HepG2 (cell line): ENCODE results near the gene ABCG4. TPM values are rescaled to one million over a fixed set of nuclear protein-coding genes. Genes with fewer than 3 reads are reported as not detected.

Experiments used
- CREB1 ChIP-seq, 2 experiments: fragments of 450-650 bp in 1 of 2; IDR thresholded peaks; 2 replicates each; pipeline ENCODE4 v1.6.1; 2016 to 2017; ENCODE audit warnings: control low read depth in 1 of 2, mild to moderate bottlenecking in 1 of 2, missing compliant biosample characterization in 1 of 2, missing genetic modification characterization in 1 of 2
- GATAD1 ChIP-seq: IDR thresholded peaks from 2 replicates; pipeline ENCODE4 v1.6.1; 2016; ENCODE audit warnings: missing genetic modification reagents, missing compliant biosample characterization
- HCFC1 ChIP-seq: fragments of 150-350 bp; IDR thresholded peaks from 2 replicates; pipeline ENCODE4 v1.6.1; 2014; ENCODE audit warnings: low read depth, low read length
- ISX ChIP-seq: sonication (generic); formaldehyde crosslinking; conservative IDR thresholded peaks from 2 replicates; pipeline ENCODE4 v1.5.0; 2020; ENCODE audit warnings: missing genetic modification reagents
- MXI1 ChIP-seq: IDR thresholded peaks from 3 replicates; pipeline ENCODE4 v1.6.1; 2012; ENCODE audit warnings: low read depth, low read length, inconsistent platforms, borderline replicate concordance
- SRSF4 ChIP-seq: fragments of 200-400 bp; formaldehyde crosslinking; IDR thresholded peaks from one replicate; pipeline ENCODE4 v1.6.1; 2018; ENCODE audit warnings: mild to moderate bottlenecking, low read depth, low read length, moderate library complexity; ENCODE audit not compliant: poor library complexity, severe bottlenecking
- ZNF12 ChIP-seq: sonication (generic); formaldehyde crosslinking; IDR thresholded peaks from 2 replicates; pipeline ENCODE4 v1.5.0; 2020; ENCODE audit warnings: missing genetic modification reagents
- polyA plus RNA-seq, 8 experiments: library from polyadenylated mRNA; depleted of rRNA in 3 of 8; stranded (reverse) in 7 of 8; unstranded in 1 of 8; fragments of >200 nt; fragmentation: Illumina TruSeq in 4 of 8; extraction: Trizol in 4 of 8; gene quantifications; 2 replicates each; pipeline versions ENCODE4 v1.2.1 to v1.2.3, GENCODE V29; 2011 to 2016; ENCODE audit warnings: low read depth in 4 of 8, missing spikeins in 1 of 8, mixed read lengths in 1 of 8; ENCODE audit not compliant: insufficient read depth in 1 of 8
- total RNA-seq, 5 experiments: library from RNA; depleted of rRNA; stranded (reverse); fragments of >200 nt; fragmentation: Illumina TruSeq; extraction: Trizol; gene quantifications; 2 replicates each; pipeline ENCODE4 v1.2.3, GENCODE V29; 2016; ENCODE audit warnings: low read depth in 1 of 5
- TF ChIP-seq, protein P1 (sequence below): sonication (generic); formaldehyde crosslinking; IDR thresholded peaks from 2 replicates; pipeline ENCODE4 v1.4.0; 2020; ENCODE audit warnings: missing genetic modification reagents, borderline replicate concordance
- TF ChIP-seq, protein P2 (sequence below): sonication (generic); formaldehyde crosslinking; IDR thresholded peaks from 2 replicates; pipeline ENCODE4 v1.8.0; 2022; ENCODE audit warnings: mild to moderate bottlenecking, missing genetic modification reagents; ENCODE audit not compliant: insufficient replicate concordance
- TF ChIP-seq, protein P3 (sequence below): sonication (generic); formaldehyde crosslinking; IDR thresholded peaks from 2 replicates; pipeline ENCODE4 v1.4.0; 2020; ENCODE audit warnings: missing genetic modification reagents
- TF ChIP-seq, protein P4 (sequence below), 2 experiments: fragments of 450-650 bp in 1 of 2; sonication (generic) in 1 of 2; formaldehyde crosslinking; IDR thresholded peaks; 2 replicates each; pipeline versions ENCODE4 v1.5.0 to v1.8.0; 2020 to 2022; ENCODE audit warnings: mild to moderate bottlenecking in 1 of 2, missing genetic modification reagents in 1 of 2
- TF ChIP-seq, protein P5 (sequence below): sonication (generic); formaldehyde crosslinking; IDR thresholded peaks from 2 replicates; pipeline ENCODE4 v1.4.0; 2020; ENCODE audit warnings: missing genetic modification reagents
- TF ChIP-seq, protein P6 (sequence below): fragments of 450-650 bp; IDR thresholded peaks from 2 replicates; pipeline ENCODE4 v1.6.1; 2016

Gene ABCG4
- total and polyA plus RNA-seq, 2 of the 13 experiments (the other 11 are each of a cell fraction or from before 2014, with no cell fraction given), result not detected

DNA sequence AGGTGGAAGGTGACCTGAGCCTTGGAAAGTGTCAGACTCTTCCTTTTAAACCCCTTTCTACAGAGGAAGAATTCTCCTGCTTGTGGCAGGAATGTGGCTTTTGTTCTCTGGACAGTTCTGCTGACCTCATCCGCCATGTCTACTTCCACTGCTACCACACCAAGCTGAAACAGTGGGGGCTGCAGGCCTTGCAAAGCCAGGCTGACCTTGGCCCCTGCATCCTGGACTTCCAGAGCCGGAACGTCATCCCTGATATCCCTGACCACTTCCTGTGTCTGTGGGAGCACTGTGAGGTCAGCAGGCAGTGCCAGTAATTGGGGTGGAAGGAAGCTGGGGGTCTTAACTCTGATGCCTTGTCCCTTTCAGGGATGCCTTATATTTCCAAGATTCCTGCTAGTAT, 18.2 kb upstream of the ABCG4 start (continued):
- TF ChIP-seq, protein P1, sequence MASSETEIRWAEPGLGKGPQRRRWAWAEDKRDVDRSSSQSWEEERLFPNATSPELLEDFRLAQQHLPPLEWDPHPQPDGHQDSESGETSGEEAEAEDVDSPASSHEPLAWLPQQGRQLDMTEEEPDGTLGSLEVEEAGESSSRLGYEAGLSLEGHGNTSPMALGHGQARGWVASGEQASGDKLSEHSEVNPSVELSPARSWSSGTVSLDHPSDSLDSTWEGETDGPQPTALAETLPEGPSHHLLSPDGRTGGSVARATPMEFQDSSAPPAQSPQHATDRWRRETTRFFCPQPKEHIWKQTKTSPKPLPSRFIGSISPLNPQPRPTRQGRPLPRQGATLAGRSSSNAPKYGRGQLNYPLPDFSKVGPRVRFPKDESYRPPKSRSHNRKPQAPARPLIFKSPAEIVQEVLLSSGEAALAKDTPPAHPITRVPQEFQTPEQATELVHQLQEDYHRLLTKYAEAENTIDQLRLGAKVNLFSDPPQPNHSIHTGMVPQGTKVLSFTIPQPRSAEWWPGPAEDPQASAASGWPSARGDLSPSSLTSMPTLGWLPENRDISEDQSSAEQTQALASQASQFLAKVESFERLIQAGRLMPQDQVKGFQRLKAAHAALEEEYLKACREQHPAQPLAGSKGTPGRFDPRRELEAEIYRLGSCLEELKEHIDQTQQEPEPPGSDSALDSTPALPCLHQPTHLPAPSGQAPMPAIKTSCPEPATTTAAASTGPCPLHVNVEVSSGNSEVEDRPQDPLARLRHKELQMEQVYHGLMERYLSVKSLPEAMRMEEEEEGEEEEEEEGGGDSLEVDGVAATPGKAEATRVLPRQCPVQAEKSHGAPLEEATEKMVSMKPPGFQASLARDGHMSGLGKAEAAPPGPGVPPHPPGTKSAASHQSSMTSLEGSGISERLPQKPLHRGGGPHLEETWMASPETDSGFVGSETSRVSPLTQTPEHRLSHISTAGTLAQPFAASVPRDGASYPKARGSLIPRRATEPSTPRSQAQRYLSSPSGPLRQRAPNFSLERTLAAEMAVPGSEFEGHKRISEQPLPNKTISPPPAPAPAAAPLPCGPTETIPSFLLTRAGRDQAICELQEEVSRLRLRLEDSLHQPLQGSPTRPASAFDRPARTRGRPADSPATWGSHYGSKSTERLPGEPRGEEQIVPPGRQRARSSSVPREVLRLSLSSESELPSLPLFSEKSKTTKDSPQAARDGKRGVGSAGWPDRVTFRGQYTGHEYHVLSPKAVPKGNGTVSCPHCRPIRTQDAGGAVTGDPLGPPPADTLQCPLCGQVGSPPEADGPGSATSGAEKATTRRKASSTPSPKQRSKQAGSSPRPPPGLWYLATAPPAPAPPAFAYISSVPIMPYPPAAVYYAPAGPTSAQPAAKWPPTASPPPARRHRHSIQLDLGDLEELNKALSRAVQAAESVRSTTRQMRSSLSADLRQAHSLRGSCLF (CRISPR knock-in tag), result no peak
- TF ChIP-seq ISX (CRISPR knock-in tag) (no peak), ZNF12 (no peak), HCFC1 (no peak), GATAD1 (CRISPR knock-in tag) (0 out of 2 replicates have a peak, but pooled peaks have one; percentile 28), SRSF4 (no peak), CREB1 (IDR thresholded peaks at IDR 0.05) (peak; percentile 60; the same call in 1 of the 2 replicates), CREB1 (CRISPR knock-in tag; IDR thresholded peaks at IDR 0.05) (no peak), MXI1 (no peak)
- TF ChIP-seq, protein P2, sequence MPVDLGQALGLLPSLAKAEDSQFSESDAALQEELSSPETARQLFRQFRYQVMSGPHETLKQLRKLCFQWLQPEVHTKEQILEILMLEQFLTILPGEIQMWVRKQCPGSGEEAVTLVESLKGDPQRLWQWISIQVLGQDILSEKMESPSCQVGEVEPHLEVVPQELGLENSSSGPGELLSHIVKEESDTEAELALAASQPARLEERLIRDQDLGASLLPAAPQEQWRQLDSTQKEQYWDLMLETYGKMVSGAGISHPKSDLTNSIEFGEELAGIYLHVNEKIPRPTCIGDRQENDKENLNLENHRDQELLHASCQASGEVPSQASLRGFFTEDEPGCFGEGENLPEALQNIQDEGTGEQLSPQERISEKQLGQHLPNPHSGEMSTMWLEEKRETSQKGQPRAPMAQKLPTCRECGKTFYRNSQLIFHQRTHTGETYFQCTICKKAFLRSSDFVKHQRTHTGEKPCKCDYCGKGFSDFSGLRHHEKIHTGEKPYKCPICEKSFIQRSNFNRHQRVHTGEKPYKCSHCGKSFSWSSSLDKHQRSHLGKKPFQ (CRISPR knock-in tag), result no peak
- TF ChIP-seq, protein P3, sequence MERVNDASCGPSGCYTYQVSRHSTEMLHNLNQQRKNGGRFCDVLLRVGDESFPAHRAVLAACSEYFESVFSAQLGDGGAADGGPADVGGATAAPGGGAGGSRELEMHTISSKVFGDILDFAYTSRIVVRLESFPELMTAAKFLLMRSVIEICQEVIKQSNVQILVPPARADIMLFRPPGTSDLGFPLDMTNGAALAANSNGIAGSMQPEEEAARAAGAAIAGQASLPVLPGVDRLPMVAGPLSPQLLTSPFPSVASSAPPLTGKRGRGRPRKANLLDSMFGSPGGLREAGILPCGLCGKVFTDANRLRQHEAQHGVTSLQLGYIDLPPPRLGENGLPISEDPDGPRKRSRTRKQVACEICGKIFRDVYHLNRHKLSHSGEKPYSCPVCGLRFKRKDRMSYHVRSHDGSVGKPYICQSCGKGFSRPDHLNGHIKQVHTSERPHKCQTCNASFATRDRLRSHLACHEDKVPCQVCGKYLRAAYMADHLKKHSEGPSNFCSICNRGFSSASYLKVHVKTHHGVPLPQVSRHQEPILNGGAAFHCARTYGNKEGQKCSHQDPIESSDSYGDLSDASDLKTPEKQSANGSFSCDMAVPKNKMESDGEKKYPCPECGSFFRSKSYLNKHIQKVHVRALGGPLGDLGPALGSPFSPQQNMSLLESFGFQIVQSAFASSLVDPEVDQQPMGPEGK (CRISPR knock-in tag), result peak; percentile 47
- TF ChIP-seq, protein P4, sequence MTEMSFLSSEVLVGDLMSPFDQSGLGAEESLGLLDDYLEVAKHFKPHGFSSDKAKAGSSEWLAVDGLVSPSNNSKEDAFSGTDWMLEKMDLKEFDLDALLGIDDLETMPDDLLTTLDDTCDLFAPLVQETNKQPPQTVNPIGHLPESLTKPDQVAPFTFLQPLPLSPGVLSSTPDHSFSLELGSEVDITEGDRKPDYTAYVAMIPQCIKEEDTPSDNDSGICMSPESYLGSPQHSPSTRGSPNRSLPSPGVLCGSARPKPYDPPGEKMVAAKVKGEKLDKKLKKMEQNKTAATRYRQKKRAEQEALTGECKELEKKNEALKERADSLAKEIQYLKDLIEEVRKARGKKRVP (CRISPR knock-in tag; IDR thresholded peaks at IDR 0.05), result no peak
- TF ChIP-seq, protein P5, sequence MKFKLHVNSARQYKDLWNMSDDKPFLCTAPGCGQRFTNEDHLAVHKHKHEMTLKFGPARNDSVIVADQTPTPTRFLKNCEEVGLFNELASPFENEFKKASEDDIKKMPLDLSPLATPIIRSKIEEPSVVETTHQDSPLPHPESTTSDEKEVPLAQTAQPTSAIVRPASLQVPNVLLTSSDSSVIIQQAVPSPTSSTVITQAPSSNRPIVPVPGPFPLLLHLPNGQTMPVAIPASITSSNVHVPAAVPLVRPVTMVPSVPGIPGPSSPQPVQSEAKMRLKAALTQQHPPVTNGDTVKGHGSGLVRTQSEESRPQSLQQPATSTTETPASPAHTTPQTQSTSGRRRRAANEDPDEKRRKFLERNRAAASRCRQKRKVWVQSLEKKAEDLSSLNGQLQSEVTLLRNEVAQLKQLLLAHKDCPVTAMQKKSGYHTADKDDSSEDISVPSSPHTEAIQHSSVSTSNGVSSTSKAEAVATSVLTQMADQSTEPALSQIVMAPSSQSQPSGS (CRISPR knock-in tag), result peak; percentile 21; the same call in 1 of the 2 replicates
- TF ChIP-seq, protein P6, sequence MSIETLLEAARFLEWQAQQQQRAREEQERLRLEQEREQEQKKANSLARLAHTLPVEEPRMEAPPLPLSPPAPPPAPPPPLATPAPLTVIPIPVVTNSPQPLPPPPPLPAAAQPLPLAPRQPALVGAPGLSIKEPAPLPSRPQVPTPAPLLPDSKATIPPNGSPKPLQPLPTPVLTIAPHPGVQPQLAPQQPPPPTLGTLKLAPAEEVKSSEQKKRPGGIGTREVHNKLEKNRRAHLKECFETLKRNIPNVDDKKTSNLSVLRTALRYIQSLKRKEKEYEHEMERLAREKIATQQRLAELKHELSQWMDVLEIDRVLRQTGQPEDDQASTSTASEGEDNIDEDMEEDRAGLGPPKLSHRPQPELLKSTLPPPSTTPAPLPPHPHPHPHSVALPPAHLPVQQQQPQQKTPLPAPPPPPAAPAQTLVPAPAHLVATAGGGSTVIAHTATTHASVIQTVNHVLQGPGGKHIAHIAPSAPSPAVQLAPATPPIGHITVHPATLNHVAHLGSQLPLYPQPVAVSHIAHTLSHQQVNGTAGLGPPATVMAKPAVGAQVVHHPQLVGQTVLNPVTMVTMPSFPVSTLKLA, result no peak
